Mammary epithelial cell (primary cell): Measurements from ENCODE around the gene FLRT1.

ENCODE experiments used
- CTCF ChIP-seq, 2 donors: IDR thresholded peaks in 1 of 2; conservative IDR thresholded peaks in 1 of 2; 2 replicates each; pipeline ENCODE4 v1.5.1; 2011 to 2012; ENCODE audit warnings: inconsistent platforms in 2 of 2, low read length in 2 of 2, mild to moderate bottlenecking in 2 of 2, control low read depth in 1 of 2, low read depth in 1 of 2; ENCODE audit not compliant: insufficient read depth in 1 of 2; ENCODE audit errors: extremely low read depth in 1 of 2
- EZH2 ChIP-seq: IDR thresholded peaks from 2 replicates; pipeline ENCODE4 v1.6.1; 2012; ENCODE audit warnings: low read length, inconsistent platforms, borderline replicate concordance

GRCh38 chr11:64062185-64063039 is 26.7 kb downstream of the FLRT1 start:
- no peak for TF ChIP-seq CTCF (conservative IDR thresholded peaks at IDR 0.05 in 1 of 2, IDR thresholded peaks at IDR 0.05 in 1 of 2; ENCODE audit: extremely low read depth in 1 of 2, insufficient read depth in 1 of 2, low read depth in 1 of 2, low read length in 2 of 2)
- TF ChIP-seq EZH2 = no peak
